ENCODE results near the gene ANKRD11. TPM values are rescaled to one million over a fixed set of nuclear protein-coding genes. Genes with fewer than 3 reads are reported as not detected.

The ANKRD11 gene
- polyA plus RNA-seq, 1 donor from 2014 or later, result 32.5 TPM

GRCh38 chr16:89334461-89334860, 155.9 kb downstream of the ANKRD11 start:
- H3K9me3 ChIP-seq (ENCODE audit: low read length), result no peaks in the 10 kb centered on the region
- no peak overlapping the region for H3K27ac ChIP-seq (ENCODE audit: low read length)
- H3K9me2 ChIP-seq (ENCODE audit: insufficient read depth, low read length), result no peaks in the 10 kb centered on the region
- H3K4me2 ChIP-seq (ENCODE audit: low read length), result no peak overlapping the region
- peaks cover 3% of the 10 kb centered on the region for H4K20me1 ChIP-seq (ENCODE audit: insufficient read depth)
- no peak overlapping the region for H2AFZ ChIP-seq (ENCODE audit: low read depth, low read length)
- H3K4me3 ChIP-seq (ENCODE audit: low read length), result no peak overlapping the region
- no peaks in the 10 kb centered on the region for H3K36me3 ChIP-seq (ENCODE audit: insufficient read depth, low read length)
- TF ChIP-seq REST (IDR thresholded peaks at IDR 0.05; ENCODE audit: borderline replicate concordance), result no peak
- TF ChIP-seq, protein P1, sequence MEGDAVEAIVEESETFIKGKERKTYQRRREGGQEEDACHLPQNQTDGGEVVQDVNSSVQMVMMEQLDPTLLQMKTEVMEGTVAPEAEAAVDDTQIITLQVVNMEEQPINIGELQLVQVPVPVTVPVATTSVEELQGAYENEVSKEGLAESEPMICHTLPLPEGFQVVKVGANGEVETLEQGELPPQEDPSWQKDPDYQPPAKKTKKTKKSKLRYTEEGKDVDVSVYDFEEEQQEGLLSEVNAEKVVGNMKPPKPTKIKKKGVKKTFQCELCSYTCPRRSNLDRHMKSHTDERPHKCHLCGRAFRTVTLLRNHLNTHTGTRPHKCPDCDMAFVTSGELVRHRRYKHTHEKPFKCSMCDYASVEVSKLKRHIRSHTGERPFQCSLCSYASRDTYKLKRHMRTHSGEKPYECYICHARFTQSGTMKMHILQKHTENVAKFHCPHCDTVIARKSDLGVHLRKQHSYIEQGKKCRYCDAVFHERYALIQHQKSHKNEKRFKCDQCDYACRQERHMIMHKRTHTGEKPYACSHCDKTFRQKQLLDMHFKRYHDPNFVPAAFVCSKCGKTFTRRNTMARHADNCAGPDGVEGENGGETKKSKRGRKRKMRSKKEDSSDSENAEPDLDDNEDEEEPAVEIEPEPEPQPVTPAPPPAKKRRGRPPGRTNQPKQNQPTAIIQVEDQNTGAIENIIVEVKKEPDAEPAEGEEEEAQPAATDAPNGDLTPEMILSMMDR (IDR thresholded peaks at IDR 0.05; ENCODE audit: poor library complexity, severe bottlenecking), result no peak
- TF ChIP-seq RAD21 (conservative IDR thresholded peaks at IDR 0.05), result no peak
- TF ChIP-seq EP300 (conservative IDR thresholded peaks at IDR 0.05; ENCODE audit: poor library complexity, severe bottlenecking), result no peak
- no peak for TF ChIP-seq TAF1 (IDR thresholded peaks at IDR 0.05; ENCODE audit: low read depth)
- no peak for TF ChIP-seq POLR2AphosphoS5 (IDR thresholded peaks at IDR 0.05)
- no peak for TF ChIP-seq EZH2 (IDR thresholded peaks at IDR 0.05; ENCODE audit: borderline replicate concordance, insufficient read depth, low read length, poor library complexity, severe bottlenecking)
- TF ChIP-seq MXI1 (conservative IDR thresholded peaks at IDR 0.05; ENCODE audit: poor library complexity, severe bottlenecking), result no peak
- no peak for TF ChIP-seq SMC3 (conservative IDR thresholded peaks at IDR 0.05; ENCODE audit: poor library complexity)
- no peaks in the 10 kb centered on the region for H3K27me3 ChIP-seq (ENCODE audit: insufficient read depth, low read depth, low read length)
- no peaks in the 10 kb centered on the region for H3F3A ChIP-seq (ENCODE audit: insufficient read depth, low read length, poor library complexity, severe bottlenecking)
- H3K79me2 ChIP-seq (replicated peaks; ENCODE audit: insufficient read depth, low read length), result peaks cover 55% of the 10 kb centered on the region
- H3K9ac ChIP-seq (ENCODE audit: low read length), result no peak overlapping the region

DNA sequence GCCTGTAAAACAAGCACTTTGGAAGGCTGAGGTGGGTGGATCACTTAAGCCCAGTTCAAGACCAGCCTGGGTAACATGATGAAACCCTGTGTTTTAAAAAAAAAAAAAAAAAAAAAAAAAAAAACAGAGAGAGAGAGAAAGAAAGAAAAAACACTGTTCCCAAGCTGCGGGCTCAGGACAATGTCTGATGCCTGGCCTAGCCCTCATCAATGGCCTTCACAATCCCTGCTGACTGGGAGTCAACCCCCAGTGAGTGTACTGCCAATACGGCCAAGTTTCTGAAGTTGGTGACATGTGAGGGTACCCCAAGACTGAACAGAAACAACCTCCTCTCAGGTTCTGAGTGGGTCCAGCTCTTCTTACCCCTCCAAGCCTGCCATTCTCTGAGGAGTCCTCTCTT, 156.3 kb downstream of the ANKRD11 start:
- no peak overlapping the region for H3K4me2 ChIP-seq (ENCODE audit: low read length)
- no peaks in the 10 kb centered on the region for H3K27me3 ChIP-seq (ENCODE audit: insufficient read depth, low read depth, low read length)
- no peaks in the 10 kb centered on the region for H3F3A ChIP-seq (ENCODE audit: insufficient read depth, low read length, poor library complexity, severe bottlenecking)
- TF ChIP-seq RAD21 (conservative IDR thresholded peaks at IDR 0.05), result no peak
- no peak for TF ChIP-seq SMC3 (conservative IDR thresholded peaks at IDR 0.05; ENCODE audit: poor library complexity)
- no peak for TF ChIP-seq EP300 (conservative IDR thresholded peaks at IDR 0.05; ENCODE audit: poor library complexity, severe bottlenecking)
- no peak for TF ChIP-seq REST (IDR thresholded peaks at IDR 0.05; ENCODE audit: borderline replicate concordance)
- no peak for TF ChIP-seq EZH2 (IDR thresholded peaks at IDR 0.05; ENCODE audit: borderline replicate concordance, insufficient read depth, low read length, poor library complexity, severe bottlenecking)
- TF ChIP-seq, protein P1 (IDR thresholded peaks at IDR 0.05; ENCODE audit: poor library complexity, severe bottlenecking), result no peak
- no peak for TF ChIP-seq POLR2AphosphoS5 (IDR thresholded peaks at IDR 0.05)
- no peak for TF ChIP-seq TAF1 (IDR thresholded peaks at IDR 0.05; ENCODE audit: low read depth)
- no peak for TF ChIP-seq MXI1 (conservative IDR thresholded peaks at IDR 0.05; ENCODE audit: poor library complexity, severe bottlenecking)
- H2AFZ ChIP-seq (ENCODE audit: low read depth, low read length), result no peak overlapping the region
- H3K36me3 ChIP-seq (ENCODE audit: insufficient read depth, low read length), result no peaks in the 10 kb centered on the region
- peaks cover 3% of the 10 kb centered on the region for H4K20me1 ChIP-seq (ENCODE audit: insufficient read depth)
- no peaks in the 10 kb centered on the region for H3K9me2 ChIP-seq (ENCODE audit: insufficient read depth, low read length)
- peaks cover 55% of the 10 kb centered on the region for H3K79me2 ChIP-seq (replicated peaks; ENCODE audit: insufficient read depth, low read length)
- no peak overlapping the region for H3K9ac ChIP-seq (ENCODE audit: low read length)
- H3K9me3 ChIP-seq (ENCODE audit: low read length), result no peaks in the 10 kb centered on the region
- no peak overlapping the region for H3K27ac ChIP-seq (ENCODE audit: low read length)
- no peak overlapping the region for H3K4me3 ChIP-seq (ENCODE audit: low read length)
